PC-3 (cell line): ENCODE data around the gene CERS1.

Experiments used
- CTCF ChIP-seq: fragments of 300-600 bp; sonication (generic); conservative IDR thresholded peaks from 2 replicates; pipeline ENCODE4 v1.5.1; 2017; ENCODE audit warnings: antibody characterized with exemption, low read depth, mild to moderate bottlenecking, low read length
- EZH2 ChIP-seq: fragments of 300-600 bp; sonication (generic); IDR thresholded peaks from one replicate; pipeline ENCODE4 v1.6.1; 2017; ENCODE audit warnings: antibody characterized with exemption, mild to moderate bottlenecking, low read length; ENCODE audit not compliant: unreplicated experiment

- TF ChIP-seq CTCF (no peak), EZH2 (no peak)
These were observed 1.5 kb downstream of the CERS1 start for GRCh38 chr19:18894254-18895037.
